Fibroblast of the conjunctiva (primary cell): Measurements from ENCODE around the gene CAPNS2.

ENCODE experiments used
- DNase-seq: peaks from one replicate; pipeline ENCODE4 v3.0.0-alpha.2; 2010; ENCODE audit warnings: low read depth

The CAPNS2 gene

GRCh38 chr16:55566432-55567175 lies at the start of gene CAPNS2:
CAPNS2 (plus strand) TSS chr16:55566684; CDS start chr16:55566757, 73 bp downstream.
- DNase-seq, result no peak

- no peak for DNase-seq
Measured at GRCh38 chr16:55521792-55522191, 44.7 kb upstream of the CAPNS2 start.

DNA sequence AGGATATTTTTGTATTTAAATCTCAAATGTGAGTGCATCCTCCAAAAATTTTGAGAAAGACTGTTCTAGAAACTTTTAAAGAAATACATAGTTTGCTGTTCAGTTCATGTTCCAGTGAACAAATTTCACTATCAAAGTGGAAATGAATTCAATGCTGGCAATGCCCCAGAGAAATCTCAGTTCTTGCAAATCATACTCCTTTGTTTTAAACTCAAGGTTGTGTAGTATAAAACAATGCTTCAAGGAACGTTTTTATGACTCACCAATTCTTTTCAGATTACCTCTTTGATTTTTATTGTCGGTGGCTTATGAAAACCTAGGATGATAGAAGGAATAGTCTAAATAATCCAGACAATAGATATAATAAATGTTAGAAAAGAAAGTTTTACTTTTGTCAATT lies 40.0 kb upstream of the CAPNS2 start:
- no peak for DNase-seq

DNA sequence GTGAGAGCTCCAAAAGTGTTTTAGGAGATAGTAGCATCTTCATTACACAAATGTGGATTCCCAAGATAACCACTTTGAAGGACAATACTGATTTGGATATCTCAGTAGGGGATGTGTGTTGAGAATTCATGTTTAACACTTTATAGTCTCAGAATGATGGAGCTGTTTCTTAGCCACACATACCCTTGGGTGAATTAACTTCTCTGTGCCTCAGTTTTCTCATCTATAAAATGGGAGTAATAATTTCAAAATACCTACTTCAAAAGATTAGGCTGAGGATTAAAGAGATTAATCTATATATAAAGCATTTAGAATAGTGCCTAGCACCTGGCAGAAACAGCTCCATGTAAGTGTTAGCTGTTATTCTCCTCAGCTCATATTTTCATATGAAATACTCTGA lies 38.6 kb upstream of the CAPNS2 start:
- DNase-seq, result no peak

GRCh38 chr16:55529018-55529417 lies 37.5 kb upstream of the CAPNS2 start:
- no peak for DNase-seq

GRCh38 chr16:55530316-55530856 lies 36.1 kb upstream of the CAPNS2 start:
- DNase-seq, result no peak

- no peak for DNase-seq
Measured at GRCh38 chr16:55532227-55532626, 34.3 kb upstream of the CAPNS2 start.

- DNase-seq, result no peak
Measured at GRCh38 chr16:55534756-55535155, 31.7 kb upstream of the CAPNS2 start.

DNA sequence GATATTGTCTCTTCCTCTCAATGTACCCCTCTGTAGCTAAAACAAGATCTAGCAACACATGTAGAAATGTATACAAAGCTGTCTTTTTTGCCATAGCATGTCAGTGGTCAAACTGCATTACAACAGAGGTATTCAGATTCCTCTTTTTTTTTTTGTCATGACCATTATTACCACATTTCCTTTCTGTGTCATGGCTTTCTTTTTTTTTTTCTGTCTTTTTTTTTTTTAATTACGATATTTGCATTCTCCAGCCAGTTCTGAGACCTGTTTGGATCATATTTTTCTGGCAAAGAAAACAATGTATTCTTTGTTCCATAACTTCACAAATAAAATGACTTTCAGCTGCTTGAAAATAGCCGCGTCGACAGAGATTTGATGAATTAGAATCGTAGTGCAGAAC lies 27.4 kb upstream of the CAPNS2 start:
- DNase-seq, result no peak

DNA sequence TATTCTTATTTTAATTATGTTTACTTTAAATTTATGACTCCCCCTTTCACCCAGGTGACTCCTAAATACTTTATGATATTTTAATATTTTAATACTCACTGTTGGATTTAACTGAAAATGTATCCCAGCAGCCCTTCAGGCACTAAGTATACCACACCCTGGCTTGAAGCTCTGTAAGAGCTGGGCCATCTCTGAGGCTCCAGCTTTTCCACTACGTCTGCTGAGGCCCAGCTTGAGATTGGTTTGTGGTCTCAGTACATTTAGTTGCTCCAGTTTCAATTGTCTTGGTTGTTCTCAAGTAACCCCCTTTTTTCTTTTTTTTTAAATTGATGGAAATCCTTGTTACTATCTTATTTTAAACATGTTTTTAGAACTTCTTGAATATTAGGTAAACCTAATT lies 27.0 kb upstream of the CAPNS2 start:
- DNase-seq, result no peak

DNA sequence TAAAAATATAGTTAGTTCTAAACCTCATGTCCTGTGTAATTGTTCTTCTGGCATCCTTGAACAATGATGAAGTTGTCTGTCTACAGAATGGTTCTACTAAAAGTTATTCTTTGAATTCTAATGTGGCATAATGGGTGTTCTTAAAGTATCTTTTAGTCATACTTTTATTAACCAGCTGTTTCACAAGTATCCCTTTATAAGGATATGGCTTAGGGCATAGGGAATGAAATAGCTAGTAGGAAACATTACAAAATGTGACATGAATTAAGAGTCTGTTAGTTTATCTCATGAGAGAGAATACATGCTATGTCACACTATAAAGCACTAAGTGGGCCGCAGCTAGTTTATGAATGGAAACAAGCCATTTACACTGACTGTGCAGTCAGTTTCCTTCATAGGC lies 26.3 kb upstream of the CAPNS2 start:
- no peak for DNase-seq

- peak; percentile 31 for DNase-seq
Measured at GRCh38 chr16:55542459-55543082, 23.9 kb upstream of the CAPNS2 start.

DNA sequence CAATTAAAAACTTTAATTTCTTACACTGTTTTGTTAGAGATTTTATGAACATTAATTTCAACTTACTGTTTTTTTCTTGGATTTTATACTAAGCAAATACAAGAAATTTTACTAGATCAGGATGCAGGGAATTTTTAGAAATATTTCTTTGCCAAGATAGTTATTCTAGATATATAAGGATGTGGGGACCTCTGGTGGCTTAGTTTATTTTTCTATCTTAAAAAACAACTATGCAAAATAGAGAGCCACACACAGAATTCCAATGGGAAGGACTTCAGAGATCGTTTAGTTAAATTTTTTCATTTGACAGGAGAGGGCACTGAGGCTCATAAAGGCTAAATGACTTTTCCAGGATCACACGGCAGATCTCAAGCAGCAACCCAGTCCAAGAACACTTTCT lies 23.0 kb upstream of the CAPNS2 start:
- DNase-seq, result peak; percentile 21

GRCh38 chr16:55552621-55553020 lies 13.9 kb upstream of the CAPNS2 start:
- no peak for DNase-seq

GRCh38 chr16:55555436-55555835 lies 11.0 kb upstream of the CAPNS2 start:
- DNase-seq, result no peak

GRCh38 chr16:55557186-55557585 lies 9.3 kb upstream of the CAPNS2 start:
- DNase-seq, result no peak

DNA sequence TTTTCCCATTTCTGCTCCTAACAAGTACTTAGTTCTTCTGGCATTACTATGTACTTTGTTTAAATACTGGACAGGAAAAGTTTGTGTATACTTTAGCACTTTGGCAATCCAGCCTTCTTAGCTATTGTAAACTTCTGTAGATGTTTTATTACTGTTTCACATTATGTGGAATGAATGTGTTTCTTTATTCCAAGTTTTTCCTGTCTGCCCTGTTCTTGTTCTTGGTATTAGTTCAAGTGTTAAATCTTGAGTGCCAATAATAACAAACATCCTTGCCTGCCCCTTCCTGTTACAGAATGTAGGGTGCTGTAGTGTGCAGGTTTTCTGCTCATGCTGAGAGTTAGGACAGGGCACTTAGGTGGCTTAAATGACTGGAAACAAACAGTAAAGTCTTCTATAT lies 7.3 kb upstream of the CAPNS2 start:
- DNase-seq, result no peak

DNA sequence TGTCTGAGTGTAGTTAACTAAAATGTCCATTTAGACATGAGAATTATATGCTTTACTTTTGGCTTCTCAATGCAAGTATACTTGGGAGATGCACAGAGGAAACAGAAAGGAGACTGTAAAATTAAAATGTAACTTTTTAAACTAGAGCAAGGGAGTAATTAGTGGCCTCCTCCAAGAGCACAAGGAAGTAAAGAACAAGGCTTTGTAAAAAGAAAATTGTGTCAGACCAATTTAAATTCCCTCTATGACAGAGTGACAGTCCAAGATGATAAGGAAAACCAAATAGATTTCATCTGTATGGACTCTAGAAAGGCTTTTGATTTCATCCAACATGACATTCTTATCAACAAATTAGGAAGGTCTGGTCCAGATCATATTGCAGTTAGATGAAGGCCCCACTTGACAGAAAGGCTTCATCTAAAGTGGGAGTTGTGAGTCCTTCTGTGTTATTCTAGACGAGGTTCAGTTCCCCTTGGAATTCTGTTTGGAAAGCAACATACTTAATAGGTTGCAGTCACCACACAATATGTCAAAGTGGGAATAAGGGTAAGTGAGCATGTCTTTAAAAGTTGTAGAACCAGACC lies 6.5 kb upstream of the CAPNS2 start:
- DNase-seq, result no peak

DNA sequence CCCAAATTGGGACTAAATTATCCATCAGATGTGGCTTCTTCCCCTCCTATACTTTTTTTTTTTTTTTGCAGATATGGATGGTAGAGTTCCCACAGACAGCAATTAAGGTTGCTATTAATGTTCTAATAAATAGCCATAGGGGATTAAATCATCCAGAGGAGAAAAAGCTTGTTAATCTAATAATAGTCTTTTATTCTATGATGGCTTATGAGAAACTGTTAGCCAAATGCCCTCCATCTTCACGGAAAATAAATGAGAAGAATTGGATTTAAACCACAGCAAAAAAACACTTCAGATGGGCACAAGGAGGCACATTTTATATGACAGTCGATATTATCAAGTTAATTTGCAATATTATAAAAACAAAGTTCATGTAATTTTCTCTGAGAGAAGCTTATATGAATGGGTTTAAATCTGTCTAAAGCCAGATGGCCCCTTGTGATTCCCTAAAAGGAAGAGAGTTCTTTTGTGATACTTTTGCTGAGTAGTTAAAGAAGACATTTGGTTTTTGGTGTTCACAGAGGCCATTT lies 5.1 kb upstream of the CAPNS2 start:
- no peak for DNase-seq

- no peak for DNase-seq
Measured at GRCh38 chr16:55562936-55563335, 3.5 kb upstream of the CAPNS2 start.

- no peak for DNase-seq
Measured at GRCh38 chr16:55563797-55564196, 2.7 kb upstream of the CAPNS2 start.

GRCh38 chr16:55565086-55565485 lies 1.4 kb upstream of the CAPNS2 start:
- no peak for DNase-seq

DNA sequence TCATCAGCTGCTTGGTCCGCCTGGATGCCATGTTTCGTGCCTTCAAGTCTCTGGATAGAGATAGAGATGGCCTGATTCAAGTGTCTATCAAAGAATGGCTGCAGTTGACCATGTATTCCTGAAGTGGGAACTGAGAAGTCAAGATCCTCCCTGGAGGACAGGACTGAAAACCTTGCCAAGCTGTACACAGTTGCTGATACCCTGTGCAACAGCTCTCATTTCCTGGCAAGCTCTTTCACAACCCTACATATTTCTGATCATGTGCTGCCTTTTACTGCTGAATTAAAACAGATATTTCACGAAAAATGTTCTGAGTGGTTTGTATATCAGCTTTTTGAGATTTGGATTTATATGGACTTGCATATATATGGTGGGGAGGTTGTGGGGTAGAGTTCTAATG lies 898 bp downstream of the CAPNS2 start:
- no peak for DNase-seq
